Dedifferentiated amniotic fluid mesenchymal stem cell (primary cell): Measurements from ENCODE around the gene XXYLT1.
"Not testable (repeated sequence)": the region's sequence is repeated elsewhere in the genome, so short reads cannot be mapped to it uniquely, and the experiment has no call there.

Experiments used
- DNase-seq: peaks from one replicate; pipeline ENCODE4 v3.0.0-alpha.2; 2016; ENCODE audit errors: extremely low spot score

XXYLT1 gene

GRCh38 chr3:195096484-195097330 is 174.3 kb downstream of the XXYLT1 start:
- no peak for DNase-seq

DNA sequence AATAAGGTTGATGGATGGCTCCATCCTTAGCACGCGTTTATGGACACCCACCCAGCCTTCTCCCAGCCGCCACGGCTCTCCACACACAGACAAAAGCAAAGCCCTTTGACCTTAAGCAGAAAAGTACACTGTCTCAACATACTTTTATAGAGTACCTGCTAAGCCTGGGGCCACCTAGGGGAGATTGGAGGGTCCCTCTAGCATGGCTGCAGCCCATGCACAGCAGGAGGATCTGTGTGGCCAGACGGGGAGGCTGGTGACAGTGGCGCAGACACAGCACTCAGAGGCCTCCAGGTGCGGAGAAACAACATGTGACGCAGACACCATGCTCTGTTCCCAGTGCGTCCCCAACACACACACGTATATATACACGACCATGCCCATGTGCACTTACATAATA is 174.9 kb downstream of the XXYLT1 start:
- no peak for DNase-seq

DNA sequence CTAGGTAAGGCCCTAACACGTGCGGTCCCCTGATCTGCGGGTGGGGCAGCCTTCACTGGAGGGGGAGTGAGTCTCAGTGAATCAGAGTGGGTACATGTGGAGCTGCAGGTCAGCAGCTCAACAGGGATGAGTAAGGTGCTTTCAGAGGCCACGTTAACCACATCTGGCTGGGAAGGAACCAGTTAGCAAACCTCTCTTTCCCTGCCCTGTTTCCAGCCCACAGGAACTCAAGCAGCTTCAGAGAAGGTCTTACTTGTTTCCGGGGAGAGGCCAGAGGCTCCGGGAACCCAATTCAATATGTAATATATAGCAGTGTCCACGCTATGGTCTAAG is 175.3 kb downstream of the XXYLT1 start:
- DNase-seq, result no peak

DNA sequence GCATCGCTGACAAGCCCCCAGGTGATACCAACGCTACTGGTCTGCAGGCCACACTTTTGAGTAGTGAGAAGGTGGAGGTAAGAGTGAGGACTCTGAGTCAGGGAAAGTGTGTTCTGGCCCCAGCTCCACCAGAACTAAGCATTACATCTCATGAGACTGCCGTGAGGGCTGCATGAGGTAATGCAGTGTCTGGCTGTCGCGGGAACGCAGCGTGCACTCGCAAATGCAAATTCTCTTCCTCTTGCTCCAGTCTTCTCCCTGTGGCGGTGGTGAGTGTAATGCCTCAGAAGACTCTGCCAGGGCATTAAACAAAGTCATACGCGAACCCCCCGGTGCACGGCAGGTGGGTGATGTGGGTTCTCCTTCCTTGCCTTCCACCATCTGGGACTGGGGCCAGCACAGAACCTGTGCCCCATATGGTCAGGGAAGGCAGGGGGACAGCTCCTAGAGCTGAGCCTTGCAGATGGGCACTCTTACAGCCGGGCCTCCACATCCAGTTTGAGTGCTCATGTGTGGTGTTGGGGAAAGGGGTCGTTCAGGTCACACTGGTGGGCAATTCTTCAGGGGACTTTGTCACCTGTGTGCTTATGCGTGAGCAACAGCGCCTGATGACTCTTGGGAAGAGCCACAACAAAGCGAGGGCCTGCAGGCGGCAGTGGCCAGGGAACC is 175.8 kb downstream of the XXYLT1 start:
- no peak for DNase-seq

- no peak for DNase-seq
Observed at GRCh38 chr3:195094191-195094921, 176.6 kb downstream of the XXYLT1 start.

DNA sequence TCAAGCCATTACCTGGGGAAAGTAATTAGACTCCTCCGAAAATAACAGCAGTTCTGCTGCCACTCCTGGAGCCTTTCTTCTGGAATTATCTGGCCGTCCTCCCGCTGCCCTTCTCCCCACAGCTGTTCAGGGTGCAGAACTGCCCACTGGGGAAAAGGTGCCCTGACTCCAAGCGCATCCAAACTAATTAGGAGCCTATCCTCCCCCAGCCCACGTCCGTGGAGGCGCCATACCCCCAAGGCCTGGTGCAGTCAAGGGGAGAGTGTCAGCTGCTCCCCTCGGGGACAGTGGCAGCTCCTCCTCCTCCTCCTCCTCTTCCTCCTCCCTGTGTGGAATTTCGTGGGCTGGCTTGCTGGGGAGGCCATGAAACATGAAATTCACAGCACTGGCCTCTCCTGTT is 177.2 kb downstream of the XXYLT1 start:
- no peak for DNase-seq

DNA sequence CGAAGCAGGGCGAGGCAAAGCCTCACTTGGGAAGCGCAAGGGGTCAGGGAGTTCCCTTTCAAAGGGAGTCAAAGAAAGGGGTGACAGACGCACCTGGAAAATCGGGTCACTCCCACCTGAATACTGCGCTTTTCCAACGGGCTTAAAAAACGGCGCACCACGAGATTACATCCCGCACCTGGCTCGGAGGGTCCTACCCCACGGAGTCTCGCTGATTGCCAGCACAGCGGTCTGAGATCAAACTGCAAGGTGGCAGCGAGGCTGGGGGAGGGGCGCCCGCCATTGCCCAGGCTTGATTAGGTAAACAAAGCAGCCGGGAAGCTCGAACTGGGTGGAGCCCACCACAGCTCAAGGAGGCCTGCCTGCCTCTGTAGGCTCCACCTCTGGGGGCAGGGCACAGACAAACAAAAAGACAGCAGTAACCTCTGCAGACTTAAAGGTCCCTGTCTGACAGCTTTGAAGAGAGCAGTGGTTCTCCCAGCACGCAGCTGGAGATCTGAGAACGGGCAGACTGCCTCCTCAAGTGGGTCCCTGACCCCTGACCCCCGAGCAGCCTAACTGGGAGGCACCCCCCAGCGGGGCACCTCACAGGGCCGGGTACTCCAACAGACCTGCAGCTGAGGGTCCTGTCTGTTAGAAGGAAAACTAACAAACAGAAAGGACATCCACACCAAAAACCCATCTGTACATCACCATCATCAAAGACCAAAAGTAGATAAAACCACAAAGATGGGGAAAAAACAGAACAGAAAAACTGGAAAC is 182.9 kb downstream of the XXYLT1 start:
- DNase-seq, result not testable (repeated sequence)

DNA sequence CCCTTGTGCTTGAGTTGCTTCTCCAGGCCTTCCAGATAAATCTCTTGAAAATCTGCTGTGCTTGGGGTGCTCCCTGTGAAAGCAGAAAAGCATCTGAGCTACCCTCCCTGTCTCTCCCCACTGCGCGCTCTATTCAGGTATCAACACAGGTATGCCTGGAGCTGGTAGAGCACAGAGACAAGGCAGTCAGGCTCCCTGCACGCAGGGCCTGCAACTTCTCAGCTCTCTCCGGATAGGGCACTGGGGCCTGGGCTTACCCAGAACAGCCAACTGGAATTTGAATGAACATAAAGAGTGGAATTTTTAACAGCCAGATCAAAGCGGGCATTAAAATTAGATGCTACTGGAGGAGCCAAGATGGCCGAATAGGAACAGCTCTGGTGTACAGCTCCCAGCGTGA is 183.6 kb downstream of the XXYLT1 start:
- no peak for DNase-seq

DNA sequence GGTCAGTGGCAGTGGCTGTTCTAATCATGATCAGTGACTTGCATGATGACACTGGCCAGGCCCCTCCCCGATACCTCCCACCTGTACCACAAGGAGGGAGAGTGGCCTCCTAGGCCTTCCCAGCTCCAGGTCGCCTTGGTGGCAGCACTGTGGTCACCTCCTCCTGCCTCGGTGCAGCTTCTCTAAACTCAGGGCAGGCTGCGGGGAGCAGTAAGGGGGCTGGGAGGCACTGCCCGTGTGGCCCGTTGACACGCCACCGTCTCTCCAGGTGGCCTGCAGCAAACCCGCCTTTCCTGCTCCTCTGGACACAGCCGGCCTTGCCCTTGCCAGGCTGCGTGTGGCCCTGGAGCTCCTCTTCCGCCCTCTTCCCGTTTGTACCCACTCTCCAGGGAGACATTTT is 184.1 kb downstream of the XXYLT1 start:
- DNase-seq, result no peak

- no peak for DNase-seq
Observed at GRCh38 chr3:195086341-195086740, 184.6 kb downstream of the XXYLT1 start.

- no peak for DNase-seq
Observed at GRCh38 chr3:195085356-195086130, 185.4 kb downstream of the XXYLT1 start.

GRCh38 chr3:195084746-195085145 is 186.2 kb downstream of the XXYLT1 start:
- no peak for DNase-seq

- no peak for DNase-seq
Observed at GRCh38 chr3:195083659-195084058, 187.3 kb downstream of the XXYLT1 start.

GRCh38 chr3:195082811-195083210 is 188.1 kb downstream of the XXYLT1 start:
- no peak for DNase-seq

GRCh38 chr3:195081242-195081963 is 189.6 kb downstream of the XXYLT1 start:
- DNase-seq, result no peak

DNA sequence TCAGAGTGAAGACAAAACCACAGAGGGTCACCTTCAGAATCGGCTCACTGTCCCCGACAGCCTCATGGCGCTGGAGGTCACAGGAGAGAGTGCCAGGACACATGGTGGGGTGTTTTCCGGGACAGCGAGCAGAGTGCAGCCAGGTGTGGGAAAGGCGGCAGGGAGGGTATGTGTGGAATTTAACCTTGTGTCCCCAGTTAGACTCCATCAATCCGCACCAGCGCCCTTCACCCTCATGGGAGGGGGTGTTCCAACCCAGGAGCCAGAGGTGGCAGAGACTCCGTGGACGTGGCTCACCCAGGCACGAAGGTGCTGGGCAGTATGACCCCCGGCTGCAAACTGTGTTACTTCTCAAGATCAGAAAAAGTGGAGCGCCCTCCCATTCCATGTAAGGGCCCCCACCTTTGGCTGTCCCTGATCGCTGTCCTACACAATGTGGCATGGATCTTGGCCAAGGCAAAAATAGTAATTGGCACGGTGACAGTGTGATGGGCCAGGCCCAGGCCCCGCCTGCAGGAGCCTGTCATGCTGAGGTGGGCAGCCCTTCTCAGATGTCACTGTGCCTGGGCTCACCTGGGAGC is 190.3 kb downstream of the XXYLT1 start:
- DNase-seq, result no peak

- no peak for DNase-seq
Observed at GRCh38 chr3:195080125-195080524, 190.8 kb downstream of the XXYLT1 start.

DNA sequence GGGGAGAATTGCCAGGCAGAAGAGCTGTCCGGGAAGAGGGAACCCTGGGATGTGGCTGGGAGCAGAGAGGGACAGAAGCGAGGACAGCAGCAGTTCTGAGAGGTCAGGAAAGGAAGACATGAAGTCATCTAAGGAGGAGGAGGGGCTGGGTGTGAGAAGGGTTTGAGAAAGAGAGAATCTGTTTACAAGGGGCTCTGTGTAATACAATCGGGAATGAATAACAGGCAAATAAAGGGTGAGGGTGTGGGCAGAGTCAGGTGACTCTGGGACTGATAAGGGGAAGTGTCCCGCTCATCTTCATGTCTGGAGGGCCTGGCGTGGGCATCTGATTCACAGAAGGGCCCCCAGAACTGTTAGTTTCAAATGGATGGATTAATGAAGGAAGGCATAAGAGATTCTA is 191.3 kb downstream of the XXYLT1 start:
- no peak for DNase-seq

GRCh38 chr3:195078891-195079440 is 192.0 kb downstream of the XXYLT1 start:
- DNase-seq, result no peak
